H1 (cell line): Measurements from ENCODE around the gene OST4. TPM values are rescaled to one million over a fixed set of nuclear protein-coding genes. Genes with fewer than 3 reads are reported as not detected.

ENCODE experiments used
- CTCF ChIA-PET: fragments of 300-600 bp; sonication (Branson Sonifier 250); formaldehyde crosslinking; loops from one replicate; lab custom pipeline; 2021; ENCODE audit not compliant: partially characterized antibody; lab: Charles Lee
- POLR2A ChIA-PET: fragments of 300-600 bp; sonication (Branson Sonifier 250); formaldehyde crosslinking; loops from one replicate; lab custom pipeline; 2021; ENCODE audit warnings: inconsistent platforms; ENCODE audit not compliant: partially characterized antibody; lab: Charles Lee
- DNase-seq, 2 experiments: peaks; one replicate each; pipeline versions ENCODE4 v3.0.0 to v3.0.0-alpha.2; 2010 to 2022; ENCODE audit warnings: low spot score in 2 of 2, low read depth in 1 of 2, mixed read lengths in 1 of 2
- FAIRE-seq: peaks from 2 replicates; lab custom pipeline; 2011; peaks lifted over from hg19 to GRCh38; lab: Jason Lieb, UNC
- H2AFZ ChIP-seq: 2 replicates; pipeline ENCODE4 v1.8.1; 2012; ENCODE audit warnings: low read length, inconsistent platforms
- H2AK5ac ChIP-seq: 2 replicates; pipeline ENCODE4 v1.6.1; 2013; ENCODE audit warnings: low read depth, low read length
- H2BK120ac ChIP-seq: replicated peaks from 2 replicates; pipeline ENCODE3; 2013; ENCODE audit warnings: low read depth, low read length, inconsistent platforms
- H2BK12ac ChIP-seq: 2 replicates; pipeline ENCODE4 v1.6.1; 2013; ENCODE audit warnings: low read depth, low read length
- H2BK15ac ChIP-seq: 2 replicates; pipeline ENCODE4 v1.6.1; 2013; ENCODE audit warnings: low read length
- H2BK20ac ChIP-seq: 2 replicates; pipeline ENCODE4 v1.6.1; 2013; ENCODE audit warnings: low read length
- H2BK5ac ChIP-seq: 2 replicates; pipeline ENCODE4 v1.6.1; 2013; ENCODE audit warnings: low read depth, low read length
- H3K14ac ChIP-seq: 2 replicates; pipeline ENCODE4 v1.6.1; 2013; ENCODE audit warnings: inconsistent platforms; ENCODE audit not compliant: insufficient read length
- H3K18ac ChIP-seq: 2 replicates; pipeline ENCODE4 v1.6.1; 2013; ENCODE audit warnings: low read length; ENCODE audit errors: extremely low read depth
- H3K23ac ChIP-seq: 2 replicates; pipeline ENCODE4 v1.6.1; 2013; ENCODE audit warnings: inconsistent platforms; ENCODE audit not compliant: insufficient read length
- H3K23me2 ChIP-seq: 2 replicates; pipeline ENCODE4 v1.6.1; 2013; ENCODE audit warnings: low read depth, low read length
- H3K27ac ChIP-seq: 2 replicates; pipeline ENCODE4 v1.6.1; 2011; ENCODE audit warnings: low read depth, low read length, inconsistent platforms
- H3K27me3 ChIP-seq, 4 experiments: replicated peaks in 1 of 4; 1 replicate in 1 of 4; 2 replicates in 3 of 4; pipeline versions ENCODE4 v1.6.1 to v1.8.1; 2011 to 2013; ENCODE audit warnings: low read length in 3 of 4, mild to moderate bottlenecking in 3 of 4, inconsistent platforms in 2 of 4, mixed read lengths in 2 of 4, moderate library complexity in 1 of 4; ENCODE audit not compliant: control insufficient read depth in 3 of 4, insufficient read depth in 3 of 4; ENCODE audit errors: extremely low read depth in 1 of 4
- H3K36me3 ChIP-seq, 4 experiments: 2 replicates each; pipeline versions ENCODE4 v1.6.1 to v1.8.1; 2011 to 2013; ENCODE audit warnings: mild to moderate bottlenecking in 4 of 4, low read length in 3 of 4, moderate library complexity in 2 of 4, control low read depth in 1 of 4, inconsistent platforms in 1 of 4; ENCODE audit not compliant: insufficient read depth in 4 of 4, control insufficient read depth in 2 of 4
- H3K4ac ChIP-seq: replicated peaks from 2 replicates; pipeline ENCODE3; 2013; ENCODE audit warnings: low read length, low read depth, mixed read lengths, inconsistent platforms; ENCODE audit not compliant: insufficient read length
- H3K4me1 ChIP-seq, 4 experiments: replicated peaks in 1 of 4; 1 replicate in 1 of 4; 2 replicates in 3 of 4; pipeline versions ENCODE4 v1.6.1 to v1.8.1; 2011 to 2013; ENCODE audit warnings: low read length in 3 of 4, inconsistent platforms in 2 of 4, mixed read lengths in 1 of 4; ENCODE audit not compliant: insufficient read depth in 4 of 4, control insufficient read depth in 3 of 4
- H3K4me2 ChIP-seq, 2 experiments: 2 replicates each; pipeline versions ENCODE4 v1.6.1 to v1.8.1; 2011 to 2013; ENCODE audit warnings: low read depth in 2 of 2, low read length in 2 of 2, control low read depth in 1 of 2, inconsistent platforms in 1 of 2, mild to moderate bottlenecking in 1 of 2; ENCODE audit not compliant: insufficient read depth in 1 of 2
- H3K4me3 ChIP-seq, 4 experiments: fragments of 200-600, 300-600 bp in 1 of 4; sonication (generic), shearing (Covaris generic), sonication (Bioruptor Twin) in 1 of 4; 2 replicates each; pipeline versions ENCODE4 v1.5.1 to v1.8.1; 2011 to 2016; ENCODE audit warnings: low read length in 4 of 4, low read depth in 3 of 4, control low read depth in 2 of 4, inconsistent platforms in 2 of 4, mild to moderate bottlenecking in 2 of 4, mixed read lengths in 1 of 4, moderate library complexity in 1 of 4; ENCODE audit not compliant: insufficient read depth in 2 of 4; ENCODE audit errors: extremely low read depth in 1 of 4
- H3K56ac ChIP-seq: replicated peaks from 2 replicates; pipeline ENCODE3; 2013; ENCODE audit warnings: low read depth, mild to moderate bottlenecking, mixed read lengths, low read length, inconsistent platforms; ENCODE audit not compliant: insufficient read length
- H3K79me1 ChIP-seq: 2 replicates; pipeline ENCODE4 v1.6.1; 2013; ENCODE audit warnings: low read depth, low read length, control low read depth
- H3K79me2 ChIP-seq, 2 experiments: 2 replicates each; pipeline versions ENCODE4 v1.6.1 to v1.8.1; 2012 to 2013; ENCODE audit warnings: low read length in 2 of 2, mild to moderate bottlenecking in 2 of 2, inconsistent platforms in 1 of 2; ENCODE audit not compliant: insufficient read depth in 2 of 2, control insufficient read depth in 1 of 2
- H3K9ac ChIP-seq, 4 experiments: replicated peaks in 1 of 4; 1 replicate in 1 of 4; 2 replicates in 3 of 4; pipeline versions ENCODE4 v1.6.1 to v1.8.1; 2011 to 2013; ENCODE audit warnings: low read depth in 3 of 4, low read length in 3 of 4, control low read depth in 2 of 4, mild to moderate bottlenecking in 2 of 4, moderate library complexity in 2 of 4, inconsistent platforms in 1 of 4; ENCODE audit errors: extremely low read depth in 1 of 4
- H3K9me3 ChIP-seq, 2 experiments: 2 replicates each; pipeline versions ENCODE4 v1.6.1 to v1.8.1; 2012 to 2013; ENCODE audit warnings: mild to moderate bottlenecking in 2 of 2, moderate library complexity in 2 of 2, control low read depth in 1 of 2, inconsistent platforms in 1 of 2, low read depth in 1 of 2, low read length in 1 of 2, mixed read lengths in 1 of 2; ENCODE audit not compliant: insufficient read depth in 2 of 2
- H4K20me1 ChIP-seq, 2 experiments: replicated peaks in 1 of 2; 2 replicates each; pipeline versions ENCODE3 to v1.8.1; 2011 to 2013; ENCODE audit warnings: inconsistent platforms in 2 of 2, low read length in 2 of 2, mild to moderate bottlenecking in 1 of 2; ENCODE audit not compliant: insufficient read depth in 2 of 2, control insufficient read depth in 1 of 2
- H4K5ac ChIP-seq: 2 replicates; pipeline ENCODE4 v1.6.1; 2013; ENCODE audit warnings: low read length, low read depth, mixed read lengths, inconsistent platforms; ENCODE audit not compliant: insufficient read length
- H4K8ac ChIP-seq: 2 replicates; pipeline ENCODE4 v1.8.0; 2013; ENCODE audit warnings: mild to moderate bottlenecking, moderate library complexity, low read length, inconsistent platforms; ENCODE audit not compliant: insufficient read depth; ENCODE audit errors: extremely low read depth
- H4K91ac ChIP-seq: replicated peaks from 2 replicates; pipeline ENCODE3; 2013; ENCODE audit warnings: low read length, mixed read lengths, inconsistent platforms; ENCODE audit not compliant: insufficient read length
- BCL11A ChIP-seq, 2 experiments: IDR thresholded peaks; one replicate each; pipeline ENCODE4 v1.6.1; 2011; ENCODE audit warnings: low read depth in 2 of 2, low read length in 2 of 2, mild to moderate bottlenecking in 2 of 2
- CBX5 ChIP-seq: fragments of 300-800, 300-1000 bp; sonication (generic); IDR thresholded peaks from 2 replicates; pipeline ENCODE4 v1.7.1; 2016; ENCODE audit warnings: antibody characterized with exemption, low read length, low read depth
- CHD2 ChIP-seq: IDR thresholded peaks from 2 replicates; pipeline ENCODE4 v1.6.1; 2012; ENCODE audit warnings: low read length, improper control_type of control experiment
- GTF2F1 ChIP-seq: IDR thresholded peaks from 2 replicates; pipeline ENCODE4 v1.6.1; 2012; ENCODE audit warnings: low read depth, low read length, improper control_type of control experiment, borderline replicate concordance
- KDM1A ChIP-seq: fragments of 200-600, 300-600 bp; sonication (generic); IDR thresholded peaks from 2 replicates; pipeline ENCODE4 v1.7.1; 2016; ENCODE audit warnings: mild to moderate bottlenecking, low read length, borderline replicate concordance
- RBBP5 ChIP-seq: IDR thresholded peaks from 2 replicates; pipeline ENCODE4 v1.7.1; 2012; ENCODE audit warnings: low read depth, mild to moderate bottlenecking, inconsistent platforms, low read length, moderate library complexity, borderline replicate concordance
- SP4 ChIP-seq: IDR thresholded peaks from 2 replicates; pipeline ENCODE4 v1.6.1; 2012; ENCODE audit warnings: low read length, inconsistent platforms
- TAF1 ChIP-seq: IDR thresholded peaks from 2 replicates; pipeline ENCODE4 v1.6.1; 2011; ENCODE audit warnings: mild to moderate bottlenecking, low read depth, low read length
- YY1 ChIP-seq: IDR thresholded peaks from 2 replicates; pipeline ENCODE4 v1.6.1; 2011; ENCODE audit warnings: low read depth, mild to moderate bottlenecking, low read length
- WGBS, 2 experiments: shearing (Covaris generic) in 1 of 2; methylation state at CpG; one replicate each; pipeline versions ENCODE4 v1.1.6 to v1.1.7; 2013 to 2015; ENCODE audit warnings: low lambda C conversion rate in 2 of 2, mixed read lengths in 2 of 2, inconsistent platforms in 1 of 2, low coverage in 1 of 2, missing lambda C conversion rate in 1 of 2; ENCODE audit not compliant: insufficient replicate concordance in 2 of 2, insufficient coverage in 1 of 2, insufficient read length in 1 of 2; ENCODE audit errors: extremely low coverage in 1 of 2, missing lambda C conversion rate in 1 of 2; 5-methylcytosine and 5-hydroxymethylcytosine counted together
- polyA plus RNA-seq, 7 experiments: library from polyadenylated mRNA; depleted of rRNA in 3 of 7; stranded (reverse) in 5 of 7; unstranded in 2 of 7; fragments of >200 nt in 5 of 7; fragments of 200-250 nt in 2 of 7; gene quantifications; 1 replicate in 5 of 7; 2 replicates in 1 of 7; 4 replicates in 1 of 7; pipeline versions ENCODE4 v1.2.1 to v1.2.3, GENCODE V29; 2011 to 2013; ENCODE audit warnings: missing spikeins in 2 of 7, mixed read lengths in 2 of 7
- total RNA-seq: library from RNA; stranded (reverse); fragmentation: NEBNext Ultra II Directional; extraction: Animal tissue kit (Norgen Biotek cat#: 25700); gene quantifications from 2 replicates; pipeline ENCODE4 v1.2.1, GENCODE V29; 2021

The OST4 gene
- total and polyA plus RNA-seq, 2 of the 8 experiments (the other 6 are each of a cell fraction or from before 2014, with no cell fraction given): 225 to 865 TPM

GRCh38 chr2:27083410-27084296, 12.2 kb upstream of the OST4 start:
- no peaks in the 10 kb centered on the region for H3K36me3 ChIP-seq
- ChIA-PET POLR2A (interaction anchor here (0.8 to 5.9 kb wide), 8 partner anchors 11 to 273 kb away, joined by 3 to 63 read pairs (median 6); partner anchors contain the start of genes AGBL5, ATRAID, GTF3C2 and OST4), CTCF (interaction anchor here (1.1 to 16.5 kb wide), 8 partner anchors 9 to 86 kb away, joined by 3 to 160 read pairs (median 6); partner anchors contain the start of genes AGBL5, OST4 and PREB)
- no peak overlapping the region for H3K56ac ChIP-seq
- H2BK120ac ChIP-seq: no peak overlapping the region
- no peak overlapping the region for H3K4me3 ChIP-seq
- no peak for DNase-seq
- H3K18ac ChIP-seq: no peak overlapping the region
- H3K4me2 ChIP-seq: no peak overlapping the region
- peaks cover 4 to 31% (median 13%) of the 10 kb centered on the region in 4 experiments for H3K4me1 ChIP-seq
- peak overlapping the region; percentile 72; the same call in 1 of the 2 replicates for H2BK15ac ChIP-seq
- H4K8ac ChIP-seq: peak overlapping the region; percentile 75; the same call in 1 of the 2 replicates
- H2AFZ ChIP-seq: no peak overlapping the region
- peaks cover 13% of the 10 kb centered on the region; the same call in 1 of the 2 replicates for H3K23me2 ChIP-seq
- no peak overlapping the region for H4K91ac ChIP-seq
- H3K27me3 ChIP-seq: peaks cover 0 to 9% (median 4%) of the 10 kb centered on the region in 4 experiments; a peak in 2 of 7 replicates
- H3K9ac ChIP-seq: no peak overlapping the region
- no peak overlapping the region for H3K27ac ChIP-seq
- no peak overlapping the region for H3K23ac ChIP-seq
- no peak for TF ChIP-seq SP4
- no peak for TF ChIP-seq TAF1
- no peak for TF ChIP-seq RBBP5
- no peak for TF ChIP-seq KDM1A
- TF ChIP-seq BCL11A (IDR thresholded peaks at IDR 0.05; ENCODE audit: low read depth in 2 of 2, low read length in 2 of 2): no peak
- no peak for TF ChIP-seq CHD2
- no peak for TF ChIP-seq YY1
- no peak for TF ChIP-seq CBX5
- no peak for TF ChIP-seq GTF2F1
- no peak overlapping the region for H2BK5ac ChIP-seq
- no peaks in the 10 kb centered on the region for H3K9me3 ChIP-seq
- H3K4ac ChIP-seq: no peak overlapping the region
- WGBS, 2 experiments: 81% methylated on average over 20 of the region's 20 CpGs; no CpG with 5 or more reads in 1 of the 2 experiments
- no peaks in the 10 kb centered on the region for H3K79me1 ChIP-seq
- H4K5ac ChIP-seq: no peak overlapping the region
- H2AK5ac ChIP-seq: no peak overlapping the region
- no peak overlapping the region for H2BK12ac ChIP-seq
- no peaks in the 10 kb centered on the region for H3K79me2 ChIP-seq
- no peaks in the 10 kb centered on the region for H4K20me1 ChIP-seq
- H3K14ac ChIP-seq: no peak overlapping the region
- H2BK20ac ChIP-seq: no peak overlapping the region
- FAIRE-seq: no peak
